ENCODE measurements around the gene SKI. TPM values are rescaled to one million over a fixed set of nuclear protein-coding genes. Genes with fewer than 3 reads are reported as not detected.
A peak's percentile ranks its signal among the peaks of the same experiment; 100 is the strongest.

SKI gene
- total RNA-seq, 2 experiments from 2014 or later = 28.3 to 28.9 TPM

- H3K27me3 Mint-ChIP-seq = no peaks in the 10 kb centered on the region
- no peaks in the 10 kb centered on the region for H3K9me3 Mint-ChIP-seq
- peaks cover 2% of the 10 kb centered on the region for H3K36me3 Mint-ChIP-seq
- no peak for DNase-seq
- ChIA-PET POLR2A (no interaction called here), CTCF (no interaction called here)
- H3K27ac Mint-ChIP-seq = no peak overlapping the region
- peaks cover 14% of the 10 kb centered on the region for H3K4me1 Mint-ChIP-seq (ENCODE audit: low read depth)
- H3K4me3 Mint-ChIP-seq = no peak overlapping the region
- intact Hi-C loops (cut with micrococcal nuclease) = no loop called here
Observed at GRCh38 chr1:2186901-2187300, 41.2 kb upstream of the SKI start.

DNA sequence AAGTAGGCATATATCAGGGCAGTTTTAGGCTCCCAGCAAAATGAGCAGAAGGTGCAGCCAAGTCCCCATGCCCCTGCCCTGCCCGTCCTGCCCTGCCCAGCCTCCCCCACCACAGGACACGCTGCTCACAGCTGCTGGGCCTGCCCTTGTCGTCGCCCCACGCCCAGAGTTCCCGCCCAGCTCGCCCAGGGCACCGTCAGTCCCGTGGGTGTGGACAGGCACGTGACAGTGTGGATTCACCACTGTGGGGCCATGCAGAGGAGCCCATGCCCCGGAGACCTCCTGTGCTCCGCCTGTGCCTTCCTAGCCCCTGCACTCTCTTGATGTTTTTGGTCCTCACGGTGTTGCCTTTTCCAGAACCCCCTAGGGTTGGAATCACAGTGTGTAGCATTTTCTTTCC lies 40.5 kb upstream of the SKI start:
- peaks cover 2% of the 10 kb centered on the region for H3K36me3 Mint-ChIP-seq
- H3K9me3 Mint-ChIP-seq = no peaks in the 10 kb centered on the region
- ChIA-PET CTCF (interaction anchor here (17.1 kb wide), 1 partner anchor 198 kb away, joined by 409 read pairs; the partner anchor contains the start of genes MORN1 and RER1), POLR2A (no interaction called here)
- intact Hi-C loops (cut with micrococcal nuclease) = loop anchor here (2.0 kb wide), 1 partner anchor 55 kb away; no protein-coding TSS in a partner anchor
- no peak for DNase-seq
- no peak overlapping the region for H3K27ac Mint-ChIP-seq
- no peak overlapping the region for H3K4me3 Mint-ChIP-seq
- peaks cover 17% of the 10 kb centered on the region for H3K4me1 Mint-ChIP-seq (ENCODE audit: low read depth)
- no peaks in the 10 kb centered on the region for H3K27me3 Mint-ChIP-seq

GRCh38 chr1:2188336-2188735 lies 39.8 kb upstream of the SKI start:
- POLR2A ChIA-PET = no interaction called here
- peaks cover 4% of the 10 kb centered on the region for H3K36me3 Mint-ChIP-seq
- H3K4me3 Mint-ChIP-seq = no peak overlapping the region
- no peaks in the 10 kb centered on the region for H3K27me3 Mint-ChIP-seq
- peaks cover 23% of the 10 kb centered on the region for H3K4me1 Mint-ChIP-seq (ENCODE audit: low read depth)
- no peaks in the 10 kb centered on the region for H3K9me3 Mint-ChIP-seq
- no peak for DNase-seq
- H3K27ac Mint-ChIP-seq = no peak overlapping the region
- CTCF ChIA-PET = interaction anchor here (1.7 to 17.1 kb wide), 2 partner anchors 14 to 197 kb away, joined by 13 to 409 read pairs; partner anchors contain the start of genes MORN1 and RER1
- intact Hi-C loops (cut with micrococcal nuclease) = loop anchor here (2.0 kb wide), 1 partner anchor 56 kb away; no protein-coding TSS in a partner anchor

- Mint-ChIP-seq H3K9me3 (no peaks in the 10 kb centered on the region), H3K27me3 (no peaks in the 10 kb centered on the region), H3K4me1 (ENCODE audit: low read depth) (peaks cover 23% of the 10 kb centered on the region), H3K4me3 (peak overlapping the region; percentile 80), H3K27ac (peak overlapping the region; percentile 85), H3K36me3 (peaks cover 2% of the 10 kb centered on the region)
- intact Hi-C loops (cut with micrococcal nuclease) = loop anchor here (2.0 kb wide), 1 partner anchor 57 kb away; no protein-coding TSS in a partner anchor
- ChIA-PET CTCF (interaction anchor here (1.7 to 17.1 kb wide), 2 partner anchors 15 to 196 kb away, joined by 13 to 409 read pairs; partner anchors contain the start of genes MORN1 and RER1), POLR2A (interaction anchor here (0.7 to 1.3 kb wide), 3 partner anchors 202 to 396 kb away, joined by 3 read pairs; partner anchors contain the start of genes MORN1 and RER1)
- DNase-seq = peak; percentile 95
Observed at GRCh38 chr1:2189459-2190425, 38.4 kb upstream of the SKI start.

GRCh38 chr1:2190491-2190976 lies 37.6 kb upstream of the SKI start:
- Mint-ChIP-seq H3K27ac (peak overlapping the region; percentile 49), H3K4me3 (peak overlapping the region; percentile 29), H3K36me3 (peaks cover 2% of the 10 kb centered on the region), H3K4me1 (ENCODE audit: low read depth) (peaks cover 23% of the 10 kb centered on the region), H3K9me3 (no peaks in the 10 kb centered on the region), H3K27me3 (no peaks in the 10 kb centered on the region)
- CTCF ChIA-PET = interaction anchor here (17.1 kb wide), 1 partner anchor 195 kb away, joined by 409 read pairs; the partner anchor contains the start of genes MORN1 and RER1
- POLR2A ChIA-PET = interaction anchor here (1.1 kb wide), 1 partner anchor 395 kb away, joined by 3 read pairs; no protein-coding TSS in a partner anchor
- intact Hi-C loops (cut with micrococcal nuclease) = no loop called here
- no peak for DNase-seq

DNA sequence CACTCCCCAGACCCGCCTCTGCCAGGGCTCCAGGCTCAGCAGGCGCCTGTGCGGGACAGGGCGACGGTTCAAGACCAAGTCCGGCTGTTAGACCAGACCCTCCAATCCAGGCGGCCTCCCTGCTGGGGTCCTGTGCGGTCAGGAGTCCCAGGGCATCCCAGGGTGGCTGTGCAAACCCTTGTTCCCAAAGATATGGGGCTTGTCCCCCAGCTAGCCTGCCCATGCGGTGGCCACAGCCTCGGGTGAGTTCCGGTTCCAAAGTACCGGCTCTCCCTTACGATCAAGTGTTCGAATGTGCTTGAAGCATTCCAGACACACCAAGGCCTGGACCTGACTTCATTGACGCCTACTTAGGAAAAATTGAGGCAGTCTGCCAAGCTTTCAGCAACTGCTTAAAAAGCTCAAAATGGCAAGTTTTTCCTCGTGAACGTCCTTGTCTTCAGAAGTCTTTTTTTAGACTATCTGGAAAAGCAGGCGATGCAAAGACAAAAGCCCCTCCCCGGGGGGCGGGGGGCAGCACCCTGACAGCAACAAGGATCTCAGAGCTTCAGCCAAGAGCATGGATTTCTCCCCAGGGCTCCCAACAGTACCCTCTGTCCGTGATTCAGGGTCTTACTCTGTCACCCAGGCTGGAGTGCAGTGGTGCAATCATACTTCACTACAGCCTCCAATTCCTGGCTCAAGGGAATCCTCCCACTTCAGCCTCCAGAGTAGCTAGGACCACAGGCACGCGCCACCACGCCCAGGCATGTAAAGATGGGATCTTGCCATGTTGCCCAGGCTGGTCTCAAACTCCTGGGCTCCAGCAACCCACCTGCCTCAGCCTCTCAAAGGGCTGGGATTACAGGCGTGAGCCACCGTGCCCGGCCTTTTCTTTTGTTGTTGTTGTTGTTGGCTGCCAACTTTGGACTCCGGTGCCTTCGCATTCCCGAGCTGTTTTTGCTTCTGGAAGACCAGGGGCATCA lies 35.8 kb upstream of the SKI start:
- Mint-ChIP-seq H3K4me1 (ENCODE audit: low read depth) (peaks cover 23% of the 10 kb centered on the region), H3K4me3 (no peak overlapping the region), H3K9me3 (no peaks in the 10 kb centered on the region), H3K36me3 (peaks cover 2% of the 10 kb centered on the region), H3K27me3 (no peaks in the 10 kb centered on the region), H3K27ac (peak overlapping the region; percentile 66)
- ChIA-PET POLR2A (no interaction called here), CTCF (interaction anchor here (1.2 to 17.1 kb wide), 2 partner anchors 18 to 193 kb away, joined by 3 to 409 read pairs; partner anchors contain the start of genes MORN1 and RER1)
- DNase-seq = no peak
- intact Hi-C loops (cut with micrococcal nuclease) = no loop called here

DNA sequence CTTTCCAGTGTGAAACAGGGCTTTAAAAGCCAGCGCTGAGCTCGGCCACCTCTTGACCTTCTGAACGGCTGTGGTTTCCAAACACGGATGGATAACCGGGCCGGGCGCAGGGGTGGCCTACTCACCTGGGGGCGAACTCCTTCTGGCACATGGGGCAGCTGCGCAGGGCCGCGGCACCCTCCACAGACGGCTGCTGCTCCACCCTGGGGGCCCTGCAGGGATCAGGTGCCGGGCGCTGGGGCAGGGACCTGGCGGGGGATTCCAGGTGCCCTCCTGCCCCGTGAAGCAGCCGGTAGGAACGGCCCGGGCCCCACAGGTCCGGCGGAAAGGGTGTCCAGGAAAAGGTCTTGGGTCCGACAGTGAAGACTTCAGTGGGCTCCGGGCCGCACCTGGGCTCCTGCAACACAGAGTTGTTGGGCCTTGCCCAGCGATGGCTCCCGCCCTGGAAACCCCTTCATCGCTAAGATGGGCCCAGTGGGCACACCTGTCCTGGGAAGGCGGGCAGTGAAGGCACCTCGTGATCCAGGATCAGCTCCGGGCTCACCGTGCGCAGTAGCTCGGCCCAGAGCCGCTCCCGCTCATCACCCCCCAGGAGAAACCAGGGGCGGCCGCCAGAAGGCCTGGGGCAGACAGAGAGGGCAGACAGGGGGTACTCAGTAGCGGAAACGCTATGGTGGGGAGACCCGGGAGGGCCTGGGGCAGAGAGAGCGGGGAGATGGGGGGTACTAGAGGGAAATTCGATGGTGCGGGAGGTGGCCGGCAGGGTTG lies 34.4 kb upstream of the SKI start:
- Mint-ChIP-seq H3K4me1 (ENCODE audit: low read depth) (peaks cover 30% of the 10 kb centered on the region), H3K4me3 (peak overlapping the region; percentile 67), H3K27me3 (no peaks in the 10 kb centered on the region), H3K9me3 (no peaks in the 10 kb centered on the region), H3K36me3 (peaks cover 2% of the 10 kb centered on the region), H3K27ac (peak overlapping the region; percentile 62)
- ChIA-PET POLR2A (interaction anchor here (0.6 kb wide), 1 partner anchor 590 kb away, joined by 3 read pairs; no protein-coding TSS in a partner anchor), CTCF (interaction anchor here (1.2 to 17.1 kb wide), 6 partner anchors 19 to 192 kb away, joined by 3 to 409 read pairs (median 32); partner anchors contain the start of genes MORN1, RER1 and SKI)
- no peak for DNase-seq
- intact Hi-C loops (cut with micrococcal nuclease) = loop anchor here (2.0 kb wide), 1 partner anchor 41 kb away; no protein-coding TSS in a partner anchor

DNA sequence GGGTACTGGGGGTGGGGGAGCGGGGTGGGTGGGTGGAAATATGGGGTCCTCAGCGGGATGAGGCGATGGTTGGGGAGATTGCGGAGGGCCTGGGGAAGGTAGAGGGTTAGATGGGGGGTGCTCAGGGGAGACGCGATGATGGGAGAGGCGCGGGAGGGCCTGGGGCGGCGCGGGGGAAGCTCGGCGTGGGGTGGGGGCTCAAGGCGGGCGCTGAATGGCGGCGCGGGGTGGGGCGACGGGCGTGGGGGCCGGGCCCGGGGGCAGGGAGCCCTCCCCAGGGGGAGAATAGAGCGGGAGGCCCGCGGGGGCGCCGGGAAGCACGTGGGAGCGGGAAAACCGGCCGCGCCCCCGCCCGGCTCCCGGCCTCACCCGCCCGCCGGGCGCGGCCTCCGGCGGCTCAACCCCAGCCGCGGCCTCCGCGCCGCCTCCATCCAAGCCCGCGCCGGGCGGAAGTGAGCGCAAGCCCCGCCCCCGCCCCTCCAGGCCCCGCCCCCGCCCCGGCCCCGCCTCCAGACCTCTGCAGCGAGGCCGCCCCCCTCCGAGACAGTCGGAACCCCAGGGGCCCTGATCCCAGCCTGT lies 33.7 kb upstream of the SKI start, which contains the start of gene FAAP20:
FAAP20 (minus strand) TSS at position 454 of the 579 bp plus-strand sequence; CDS start at position 431, 23 bp downstream.
- DNase-seq = peak; percentile 84
- ChIA-PET POLR2A (interaction anchor here (0.6 to 1.7 kb wide), 7 partner anchors 20 to 591 kb away, joined by 3 to 12 read pairs (median 4); partner anchors contain the start of genes MORN1, RER1 and SKI), CTCF (interaction anchor here (0.6 to 17.1 kb wide), 39 partner anchors 10 to 592 kb away, joined by 3 to 409 read pairs (median 4); partner anchors contain the start of genes MORN1, PEX10, RER1 and SKI)
- Mint-ChIP-seq H3K27me3 (no peaks in the 10 kb centered on the region), H3K4me3 (peak within 1 kb of the TSS; percentile 80), H3K4me1 (ENCODE audit: low read depth) (peaks cover 33% of the 10 kb centered on the region), H3K9me3 (no peaks in the 10 kb centered on the region), H3K36me3 (peaks cover 2% of the 10 kb centered on the region), H3K27ac (peak within 1 kb of the TSS; percentile 94)
- intact Hi-C loops (cut with micrococcal nuclease) = loop anchor here (2.0 kb wide), 1 partner anchor 40 kb away; no protein-coding TSS in a partner anchor

DNA sequence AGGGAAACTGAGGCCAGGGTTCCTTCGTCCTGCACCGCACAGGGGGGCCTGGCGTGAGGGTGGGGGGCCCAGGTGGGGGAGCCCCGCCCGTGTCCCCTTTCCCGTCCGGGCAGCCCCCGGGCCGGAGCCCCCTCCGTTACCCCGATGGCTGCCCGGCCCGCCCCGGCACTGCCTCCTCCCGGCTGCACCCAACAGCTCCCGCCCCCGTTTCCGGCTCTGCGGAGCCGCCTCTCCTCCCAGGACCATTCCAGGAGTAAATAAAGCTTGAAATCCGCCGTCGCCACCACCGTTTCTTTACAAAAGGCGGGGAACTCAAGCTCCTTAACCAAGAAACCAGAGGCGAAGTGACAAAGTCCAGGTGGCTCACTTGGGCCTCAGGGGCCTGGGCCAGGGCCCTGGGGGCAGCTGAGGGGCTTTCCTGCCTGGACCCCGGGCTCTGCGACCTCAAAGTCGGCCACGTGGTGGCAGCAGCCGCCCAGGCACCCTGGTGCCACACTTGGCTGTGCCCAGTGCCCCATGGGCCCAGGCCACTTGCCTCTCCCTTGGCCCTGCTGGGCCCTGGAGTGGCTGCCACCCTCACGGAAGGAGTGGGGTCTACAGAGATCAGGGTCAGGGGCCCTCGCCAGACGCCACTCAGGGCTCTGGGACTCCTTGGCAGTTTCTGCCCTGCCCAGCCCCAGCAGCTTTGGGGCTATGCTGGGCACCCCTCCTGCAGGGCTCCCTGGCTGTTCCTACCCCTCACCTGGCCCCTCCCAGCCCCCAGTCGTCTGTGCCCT lies 33.0 kb upstream of the SKI start:
- Mint-ChIP-seq H3K4me1 (ENCODE audit: low read depth) (peaks cover 38% of the 10 kb centered on the region), H3K27me3 (no peaks in the 10 kb centered on the region), H3K9me3 (no peaks in the 10 kb centered on the region), H3K4me3 (peak overlapping the region; percentile 80), H3K36me3 (peaks cover 2% of the 10 kb centered on the region), H3K27ac (peak overlapping the region; percentile 94)
- peak; percentile 91 for DNase-seq
- ChIA-PET CTCF (interaction anchor here (0.6 to 17.1 kb wide), 39 partner anchors 9 to 592 kb away, joined by 3 to 409 read pairs (median 4); partner anchors contain the start of genes MORN1, PEX10, RER1 and SKI), POLR2A (interaction anchor here (0.7 to 1.7 kb wide), 7 partner anchors 21 to 196 kb away, joined by 3 to 12 read pairs (median 4); partner anchors contain the start of genes MORN1, RER1 and SKI)
- intact Hi-C loops (cut with micrococcal nuclease) = loop anchor here (1.0 to 5.0 kb wide), 5 partner anchors 10 to 352 kb away; no protein-coding TSS in a partner anchor
